ENCODE measurements around the gene KCNIP1.

GRCh38 chr5:170571281-170571731 lies 67.5 kb downstream of the KCNIP1 start:
- TF ChIP-seq CTCF (IDR thresholded peaks at IDR 0.05; ENCODE audit: insufficient read depth, low read length, poor library complexity, severe bottlenecking): no peak
- no peak for TF ChIP-seq EZH2phosphoT487 (conservative IDR thresholded peaks at IDR 0.05; ENCODE audit: low read length)

All from SU-DHL-6 (cell line).